ENCODE results near the gene PIK3C2G. TPM values are rescaled to one million over a fixed set of nuclear protein-coding genes. Genes with fewer than 3 reads are reported as not detected.
"Not testable (repeated sequence)": the region's sequence is repeated elsewhere in the genome, so short reads cannot be mapped to it uniquely, and the experiment has no call there.

The PIK3C2G gene
- total RNA-seq, 1 experiment from 2014 or later: not detected

DNA sequence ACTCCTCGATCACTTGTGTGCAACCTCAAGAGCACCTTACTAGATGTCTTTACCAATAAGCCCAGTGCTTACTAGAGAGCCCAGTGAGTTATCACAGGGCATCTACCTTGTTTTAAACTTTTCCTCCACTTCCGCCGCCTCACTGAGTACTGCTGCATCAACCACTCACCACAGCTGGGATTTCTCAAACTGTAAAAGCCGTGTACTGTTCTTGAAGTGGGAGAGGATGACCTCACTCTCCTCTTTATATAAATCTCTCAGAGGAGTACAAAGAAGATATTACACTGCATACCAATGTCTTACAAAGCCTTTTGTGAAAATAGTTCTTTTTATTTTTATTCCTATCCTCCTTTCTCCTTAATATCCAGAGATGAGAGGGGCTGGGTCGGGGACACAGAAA lies 382.4 kb downstream of the PIK3C2G start:
- DNase-seq (ENCODE audit: low read depth): no peak

- DNase-seq (ENCODE audit: low read depth): no peak
Observed at GRCh38 chr12:18644564-18644963, 383.2 kb downstream of the PIK3C2G start.

- DNase-seq (ENCODE audit: low read depth): no peak
Observed at GRCh38 chr12:18646286-18646890, 385.1 kb downstream of the PIK3C2G start.

- DNase-seq (ENCODE audit: low read depth): no peak
Observed at GRCh38 chr12:18651525-18651924, 390.2 kb downstream of the PIK3C2G start.

DNA sequence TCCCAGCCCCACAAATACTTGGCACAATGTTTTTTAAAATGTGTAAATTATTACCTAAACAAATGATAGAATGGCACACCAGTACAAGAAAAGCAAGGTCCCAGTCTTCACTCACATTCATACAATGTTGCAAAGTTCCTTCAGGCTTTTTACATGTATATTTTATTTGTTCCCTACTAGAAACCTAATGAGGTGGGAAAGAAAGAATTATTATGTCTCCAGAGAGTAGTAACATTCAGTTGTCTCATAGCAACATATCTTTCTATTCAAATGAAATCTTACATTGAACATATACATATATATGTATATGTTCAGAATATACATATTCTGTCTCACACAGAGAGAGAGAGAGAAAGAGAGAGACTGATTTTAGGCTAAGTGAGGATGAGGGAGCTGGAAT lies 391.3 kb downstream of the PIK3C2G start:
- DNase-seq (ENCODE audit: low read depth): no peak

DNA sequence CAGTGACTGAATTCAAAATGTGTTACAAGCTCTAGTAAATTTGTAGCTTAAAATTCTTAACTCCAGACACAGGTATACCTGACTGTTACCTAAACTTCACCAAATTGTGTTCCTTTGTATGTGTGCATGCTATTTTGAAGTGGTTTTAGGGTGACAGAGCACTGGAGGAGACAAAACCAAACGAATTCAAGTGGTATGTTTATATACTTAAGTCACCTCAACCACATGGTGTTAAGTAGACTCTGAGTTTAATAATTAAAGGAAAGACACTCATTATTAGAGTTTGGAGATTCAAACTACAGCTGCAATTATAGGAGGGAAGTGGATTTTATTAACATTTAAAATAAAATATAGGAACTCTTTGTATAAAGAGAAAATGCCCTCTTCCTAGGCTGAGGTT lies 392.1 kb downstream of the PIK3C2G start:
- no peak for DNase-seq (ENCODE audit: low read depth)

DNA sequence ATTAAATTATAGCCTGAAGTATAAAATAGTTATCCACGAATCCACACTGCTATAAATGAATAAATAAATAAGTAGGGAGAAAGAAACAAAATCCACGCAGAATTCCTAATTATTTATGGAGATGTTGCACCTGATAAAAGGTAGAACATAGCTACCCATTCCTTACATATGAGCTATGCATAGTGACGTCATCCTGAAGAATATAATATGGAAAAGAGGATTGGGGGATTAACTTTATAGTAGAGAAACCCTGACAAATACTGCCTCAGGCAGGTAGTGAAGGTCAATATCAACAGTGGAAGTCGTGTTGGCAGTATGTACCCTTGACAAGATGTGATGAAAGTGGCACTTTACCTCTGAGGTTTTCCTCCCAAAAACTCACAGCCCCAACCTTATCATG lies 394.0 kb downstream of the PIK3C2G start:
- DNase-seq (ENCODE audit: low read depth): no peak

DNA sequence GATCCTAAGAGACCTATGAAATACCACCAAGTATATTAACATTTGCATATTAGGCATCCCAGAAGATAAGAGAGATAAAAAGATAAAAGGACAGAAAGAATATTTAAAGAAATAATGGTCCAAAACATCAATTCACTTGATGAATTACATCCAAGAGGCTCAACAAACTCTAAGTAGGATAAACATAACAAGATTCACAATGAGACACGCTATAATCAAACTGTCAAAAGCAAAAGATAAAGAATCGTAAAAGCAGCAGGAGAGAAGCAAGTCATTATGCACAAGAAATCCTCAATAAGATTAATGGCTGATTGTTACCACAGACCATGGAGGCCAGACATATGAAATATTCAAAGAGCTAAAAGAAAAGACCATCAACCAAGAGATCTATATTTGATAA lies 396.9 kb downstream of the PIK3C2G start:
- DNase-seq (ENCODE audit: low read depth): no peak

DNA sequence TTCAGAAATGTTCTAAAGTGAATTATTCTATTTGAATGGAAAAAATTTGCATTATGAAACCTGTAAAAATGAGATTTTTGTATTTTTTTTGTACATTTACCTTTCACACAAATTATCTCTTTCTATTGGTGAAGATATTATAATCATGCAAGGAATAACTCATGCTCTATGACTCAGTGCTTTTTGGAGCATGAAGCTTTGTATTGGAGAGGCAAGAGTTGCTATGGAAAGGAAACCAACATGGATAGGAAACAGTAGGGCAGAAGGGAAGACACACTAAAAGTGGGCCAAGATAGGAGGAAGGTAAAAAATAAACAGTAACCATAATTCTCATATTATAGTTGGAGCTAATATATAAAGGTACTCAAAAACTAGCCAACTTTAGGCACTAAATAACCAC lies 397.5 kb downstream of the PIK3C2G start:
- DNase-seq (ENCODE audit: low read depth): no peak

GRCh38 chr12:18676141-18676540 lies 414.8 kb downstream of the PIK3C2G start:
- DNase-seq (ENCODE audit: low read depth): no peak

- no peak for DNase-seq (ENCODE audit: low read depth)
Observed at GRCh38 chr12:18676996-18677588, 415.8 kb downstream of the PIK3C2G start.

DNA sequence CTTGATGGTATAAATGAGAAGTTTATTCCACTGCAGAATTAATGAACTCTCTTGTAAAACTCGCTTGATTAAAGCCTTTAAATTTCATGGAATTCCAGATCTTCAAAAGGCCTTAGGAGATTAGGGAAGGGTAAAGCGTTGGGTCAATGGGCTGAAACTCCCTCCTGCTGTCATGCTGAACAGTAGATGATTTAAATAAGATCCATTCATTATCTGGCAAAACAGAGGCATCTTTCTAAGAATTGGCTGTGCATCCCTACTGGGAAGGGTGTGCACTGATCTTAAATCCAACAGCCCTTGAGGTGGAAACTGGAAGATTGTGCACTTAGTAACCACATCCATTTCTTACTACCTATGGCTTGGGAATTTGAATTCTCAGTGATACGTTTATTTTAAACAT lies 420.5 kb downstream of the PIK3C2G start:
- no peak for DNase-seq (ENCODE audit: low read depth)

DNA sequence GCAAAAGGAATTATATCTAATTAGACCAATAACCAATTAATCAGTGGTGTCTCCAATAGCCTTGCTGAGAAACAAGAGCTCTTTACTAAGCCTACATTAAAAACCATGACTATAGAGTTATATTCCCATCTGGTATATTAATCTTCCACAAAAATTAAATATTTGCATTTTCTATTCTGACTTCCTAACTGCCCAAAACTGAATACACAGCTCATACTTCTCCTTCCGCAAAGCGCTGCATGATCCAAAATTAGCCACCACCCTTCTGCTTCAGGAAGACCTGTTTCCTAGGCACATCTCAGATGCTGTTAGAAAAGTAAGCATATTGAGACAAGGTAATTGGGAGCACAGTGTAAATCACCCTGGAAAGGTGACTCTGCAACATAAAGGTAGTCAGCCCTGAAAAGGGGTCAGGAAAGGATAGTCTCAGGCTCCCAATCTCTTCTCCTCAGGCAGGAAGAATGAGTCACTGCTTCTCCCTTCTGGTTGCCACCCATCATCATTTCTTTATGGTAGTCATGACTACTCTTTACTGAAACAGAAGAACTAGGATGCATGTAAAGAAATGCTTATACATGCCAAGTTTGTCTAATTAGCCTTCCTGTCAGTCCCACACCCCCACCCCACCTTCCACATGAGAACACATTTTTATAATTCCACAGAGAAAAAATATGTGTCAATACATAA lies 422.2 kb downstream of the PIK3C2G start:
- no peak for DNase-seq (ENCODE audit: low read depth)

DNA sequence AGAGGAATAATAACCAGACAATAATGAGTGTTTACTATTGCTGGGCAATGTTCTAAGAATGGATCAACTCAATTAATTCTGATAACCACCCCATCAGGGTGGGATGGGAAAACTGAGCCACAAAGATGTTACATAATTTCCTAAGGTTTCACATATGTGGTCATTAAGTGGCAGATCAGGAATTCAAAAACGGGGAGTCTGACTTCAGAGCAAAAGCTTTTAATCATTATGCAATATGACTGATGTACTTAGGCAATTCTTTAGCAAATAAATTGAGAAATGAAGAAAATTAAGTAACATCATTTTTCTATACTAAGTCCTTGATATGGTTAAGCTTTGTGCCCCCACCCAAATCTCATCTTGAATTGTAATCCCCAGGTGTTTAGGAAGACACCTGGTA lies 423.1 kb downstream of the PIK3C2G start:
- no peak for DNase-seq (ENCODE audit: low read depth)

DNA sequence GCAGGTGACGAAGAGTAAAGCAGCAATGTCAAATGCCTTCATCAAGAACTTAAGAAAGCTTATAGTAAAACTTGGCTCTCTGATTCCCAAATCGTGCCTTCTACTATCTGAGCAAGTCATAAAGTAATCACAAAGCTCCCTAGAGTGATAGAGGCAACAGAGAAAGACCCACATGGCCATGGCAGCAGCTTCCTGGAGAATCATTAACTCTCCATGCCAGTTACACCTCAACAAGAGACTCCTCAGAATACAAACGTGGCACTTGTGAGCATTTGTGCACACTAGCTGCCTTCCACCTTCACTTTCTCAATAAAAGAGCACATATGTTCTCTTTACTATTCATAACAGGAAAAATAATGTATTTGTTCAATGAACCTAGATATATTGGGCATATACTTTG lies 428.5 kb downstream of the PIK3C2G start:
- no peak for DNase-seq (ENCODE audit: low read depth)

GRCh38 chr12:18690653-18691052 lies 429.3 kb downstream of the PIK3C2G start:
- no peak for DNase-seq (ENCODE audit: low read depth)

DNA sequence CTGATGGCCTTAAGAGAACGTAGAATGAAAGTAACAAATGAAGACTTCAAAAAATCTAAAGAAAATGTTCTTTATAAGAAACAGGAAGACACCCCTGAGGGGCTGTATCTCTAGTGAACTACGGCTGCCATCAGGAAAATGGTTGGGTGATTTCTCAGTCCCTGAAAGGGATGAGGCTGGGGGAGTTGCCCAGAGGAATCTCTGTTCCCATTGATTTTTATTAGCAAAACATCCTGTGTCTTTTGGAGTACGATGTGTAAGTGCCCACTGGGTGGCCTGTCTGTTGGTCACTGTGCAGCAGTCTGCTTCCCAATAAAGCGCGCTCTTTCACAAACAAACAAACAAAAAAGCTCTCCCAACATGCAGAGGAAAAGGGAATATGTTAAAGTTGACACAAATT lies 432.7 kb downstream of the PIK3C2G start:
- not testable (repeated sequence) for DNase-seq (ENCODE audit: low read depth)

- no peak for DNase-seq (ENCODE audit: low read depth)
Observed at GRCh38 chr12:18696971-18697602, 435.8 kb downstream of the PIK3C2G start.

Other genes with a start within 250 kb of the PIK3C2G start
- gene RERGL, start 171.3 kb upstream of the PIK3C2G start, total RNA-seq (2014; rRNA removed; shearing (Covaris generic)): not detected in 2 replicates